Peyer's patch (tissue), 4 donors: Measurements from ENCODE around the gene CTNNA1. TPM values are rescaled to one million over a fixed set of nuclear protein-coding genes. Genes with fewer than 3 reads are reported as not detected.
"Not testable (repeated sequence)": the region's sequence is repeated elsewhere in the genome, so short reads cannot be mapped to it uniquely, and the experiment has no call there.

ENCODE experiments used
- DNase-seq, 3 donors: peaks; one replicate each; pipeline ENCODE4 v3.0.0-alpha.2; 2017 to 2019
- H3K27ac ChIP-seq, 4 donors: fragments of 200-600 bp; sonication (generic); one replicate each; pipeline ENCODE4 v1.5.1; 2016 to 2019
- H3K27me3 ChIP-seq, 2 donors: fragments of 200-600 bp; sonication (generic); one replicate each; pipeline ENCODE4 v1.5.1; 2019
- H3K36me3 ChIP-seq, 3 donors: fragments of 200-600 bp; sonication (generic); one replicate each; pipeline ENCODE4 v1.5.1; 2016 to 2019
- H3K4me1 ChIP-seq, 4 donors: fragments of 200-600 bp; sonication (generic); one replicate each; pipeline ENCODE4 v1.5.1; 2016 to 2019
- H3K4me3 ChIP-seq, 4 donors: fragments of 200-600 bp; sonication (generic); 1 replicate in 3 of 4; 2 replicates in 1 of 4; pipeline ENCODE4 v1.5.1; 2016 to 2019; ENCODE audit warnings: mild to moderate bottlenecking in 1 of 4
- H3K9me3 ChIP-seq, 4 donors: fragments of 200-600 bp; sonication (generic); one replicate each; pipeline ENCODE4 v1.5.1; 2016 to 2019; ENCODE audit warnings: mild to moderate bottlenecking in 1 of 4
- CTCF ChIP-seq, 6 experiments: fragments of 450-650 bp in 4 of 6; fragments of 200-600 bp in 2 of 6; sonication (generic) in 1 of 6; IDR thresholded peaks; one replicate each; pipeline ENCODE4 v1.5.1; 2017 to 2019; ENCODE audit warnings: antibody characterized with exemption in 6 of 6, mild to moderate bottlenecking in 3 of 6, moderate library complexity in 1 of 6
- POLR2A ChIP-seq, 2 donors: fragments of 450-650 bp; IDR thresholded peaks; one replicate each; pipeline ENCODE4 v1.5.1; 2017; ENCODE audit warnings: antibody characterized with exemption in 2 of 2, mild to moderate bottlenecking in 2 of 2, moderate library complexity in 2 of 2
- total RNA-seq, 4 donors: library from RNA; depleted of rRNA; stranded (reverse); fragments of >200 nt; gene quantifications; one replicate each; pipeline ENCODE4 v1.1.0, GENCODE V29; 2016

CTNNA1 gene
- total RNA-seq, 4 donors from 2014 or later, result 351 to 516 (median 369) TPM

GRCh38 chr5:138763037-138763778 is 10.0 kb downstream of the CTNNA1 start:
- TF ChIP-seq CTCF (IDR thresholded peaks at IDR 0.05), result no peak
- DNase-seq, result no peak
- H3K27ac ChIP-seq, result no peak overlapping the region
- no peaks in the 10 kb centered on the region for H3K27me3 ChIP-seq
- no peak overlapping the region for H3K4me3 ChIP-seq
- H3K4me1 ChIP-seq, result peaks cover 0 to 46% (median 3%) of the 10 kb centered on the region in 4 donors
- H3K9me3 ChIP-seq, result no peaks in the 10 kb centered on the region
- peaks cover 0 to 25% (median 0%) of the 10 kb centered on the region in 3 donors for H3K36me3 ChIP-seq

GRCh38 chr5:138770291-138770690 is 17.1 kb downstream of the CTNNA1 start:
- H3K27me3 ChIP-seq, result no peaks in the 10 kb centered on the region
- H3K4me1 ChIP-seq, result no peaks in the 10 kb centered on the region
- no peak overlapping the region for H3K4me3 ChIP-seq
- no peaks in the 10 kb centered on the region for H3K9me3 ChIP-seq
- TF ChIP-seq CTCF (IDR thresholded peaks at IDR 0.05), result no peak
- no peak for TF ChIP-seq POLR2A (IDR thresholded peaks at IDR 0.05)
- no peak overlapping the region for H3K27ac ChIP-seq
- no peak for DNase-seq
- H3K36me3 ChIP-seq, result no peaks in the 10 kb centered on the region

- H3K9me3 ChIP-seq, result no peaks in the 10 kb centered on the region
- no peaks in the 10 kb centered on the region for H3K27me3 ChIP-seq
- H3K27ac ChIP-seq, result no peak overlapping the region
- H3K4me3 ChIP-seq, result no peak overlapping the region
- DNase-seq, result no peak
- no peak for TF ChIP-seq CTCF (IDR thresholded peaks at IDR 0.05)
- no peak for TF ChIP-seq POLR2A (IDR thresholded peaks at IDR 0.05)
- H3K36me3 ChIP-seq, result no peaks in the 10 kb centered on the region
- H3K4me1 ChIP-seq, result no peaks in the 10 kb centered on the region
These were observed 17.8 kb downstream of the CTNNA1 start for GRCh38 chr5:138770977-138771376.

- Histone ChIP-seq H3K27me3 (no peaks in the 10 kb centered on the region), H3K9me3 (no peaks in the 10 kb centered on the region), H3K27ac (no peak overlapping the region), H3K36me3 (no peaks in the 10 kb centered on the region), H3K4me1 (no peaks in the 10 kb centered on the region), H3K4me3 (no peak overlapping the region)
- no peak for TF ChIP-seq POLR2A (IDR thresholded peaks at IDR 0.05)
- no peak for TF ChIP-seq CTCF (IDR thresholded peaks at IDR 0.05)
- DNase-seq, result no peak
These were observed 19.9 kb downstream of the CTNNA1 start for GRCh38 chr5:138772986-138773594.

- not testable (repeated sequence) for H3K9me3 ChIP-seq, H3K4me1 ChIP-seq, DNase-seq, H3K36me3 ChIP-seq, H3K27me3 ChIP-seq, H3K27ac ChIP-seq, H3K4me3 ChIP-seq
These were observed 20.4 kb downstream of the CTNNA1 start for GRCh38 chr5:138773624-138774023.

- peaks cover 0 to 7% (median 0%) of the 10 kb centered on the region in 3 donors for H3K36me3 ChIP-seq
- no peak for TF ChIP-seq CTCF (IDR thresholded peaks at IDR 0.05)
- no peak for TF ChIP-seq POLR2A (IDR thresholded peaks at IDR 0.05)
- no peak overlapping the region for H3K4me3 ChIP-seq
- no peak overlapping the region for H3K27ac ChIP-seq
- no peaks in the 10 kb centered on the region for H3K4me1 ChIP-seq
- no peaks in the 10 kb centered on the region for H3K9me3 ChIP-seq
- H3K27me3 ChIP-seq, result no peaks in the 10 kb centered on the region
- DNase-seq, result no peak
These were observed 21.8 kb downstream of the CTNNA1 start for GRCh38 chr5:138775034-138775433.
